ENCODE results near the gene RFESD.
"Not testable (repeated sequence)": the region's sequence is repeated elsewhere in the genome, so short reads cannot be mapped to it uniquely, and the experiment has no call there.

Gene RFESD

GRCh38 chr5:95699337-95699736, 52.8 kb downstream of the RFESD start:
- in situ Hi-C loops (cut with MboI; ENCODE audit: low sequenced_read_pairs), result no loop called here

- in situ Hi-C loops (cut with MboI; ENCODE audit: low sequenced_read_pairs), result no loop called here
Observed at GRCh38 chr5:95701074-95701473, 54.5 kb downstream of the RFESD start.

- in situ Hi-C loops (cut with MboI; ENCODE audit: low sequenced_read_pairs), result no loop called here
Observed at GRCh38 chr5:95704150-95704549, 57.6 kb downstream of the RFESD start.

- in situ Hi-C loops (cut with MboI; ENCODE audit: low sequenced_read_pairs), result not testable (repeated sequence)
Observed at GRCh38 chr5:95706196-95706595, 59.6 kb downstream of the RFESD start.

GRCh38 chr5:95707055-95707454, 60.5 kb downstream of the RFESD start:
- in situ Hi-C loops (cut with MboI; ENCODE audit: low sequenced_read_pairs), result no loop called here
